Type B pancreatic cell (in vitro differentiated cells): ENCODE results near the gene PARN. TPM values are rescaled to one million over a fixed set of nuclear protein-coding genes. Genes with fewer than 3 reads are reported as not detected.

ENCODE experiments used
- DNase-seq: peaks from one replicate; pipeline ENCODE4 v3.0.0; 2021; ENCODE audit warnings: mixed read lengths; ENCODE audit not compliant: unreplicated experiment; ENCODE audit errors: extremely low spot score
- H3K27ac Mint-ChIP-seq: 2 replicates; pipeline ENCODE4 v1.8.0; 2021; ENCODE audit warnings: mild to moderate bottlenecking, mixed read lengths
- H3K27me3 Mint-ChIP-seq: 2 replicates; pipeline ENCODE4 v1.8.0; 2021; ENCODE audit warnings: mixed read lengths
- H3K36me3 Mint-ChIP-seq: 2 replicates; pipeline ENCODE4 v1.8.0; 2021; ENCODE audit warnings: mixed read lengths
- H3K4me1 Mint-ChIP-seq: one replicate; pipeline ENCODE4 v1.8.0; 2021; ENCODE audit warnings: mixed read lengths; ENCODE audit not compliant: unreplicated experiment
- H3K4me3 Mint-ChIP-seq: 2 replicates; pipeline ENCODE4 v1.8.0; 2021; ENCODE audit warnings: mild to moderate bottlenecking, mixed read lengths
- H3K9me3 Mint-ChIP-seq: 2 replicates; pipeline ENCODE4 v1.8.0; 2021; ENCODE audit warnings: mixed read lengths
- CTCF ChIP-seq: fragments of 200-600 bp; sonication (generic); conservative IDR thresholded peaks from 2 replicates; pipeline ENCODE4 v1.5.0; 2021; ENCODE audit warnings: antibody characterized with exemption, mild to moderate bottlenecking
- total RNA-seq: library from RNA; stranded (reverse); gene quantifications from 2 replicates; pipeline ENCODE4 v1.2.1, GENCODE V29; 2021; ENCODE audit warnings: low replicate concordance

Gene PARN
- total RNA-seq, 1 donor from 2014 or later, result 26.1 TPM

- no peak for DNase-seq
- peaks cover 3% of the 10 kb centered on the region for H3K9me3 Mint-ChIP-seq
- H3K27ac Mint-ChIP-seq, result no peak overlapping the region
- H3K4me3 Mint-ChIP-seq, result no peak overlapping the region
- peaks cover 4% of the 10 kb centered on the region for H3K36me3 Mint-ChIP-seq
- peaks cover 11% of the 10 kb centered on the region for H3K4me1 Mint-ChIP-seq
- no peaks in the 10 kb centered on the region for H3K27me3 Mint-ChIP-seq
- no peak for TF ChIP-seq CTCF
Observed at GRCh38 chr16:14452066-14452465, 178.0 kb downstream of the PARN start.

GRCh38 chr16:14450846-14451245 lies 179.2 kb downstream of the PARN start:
- no peak for TF ChIP-seq CTCF
- Mint-ChIP-seq H3K36me3 (no peaks in the 10 kb centered on the region), H3K4me3 (no peak overlapping the region), H3K9me3 (peaks cover 3% of the 10 kb centered on the region), H3K27me3 (no peaks in the 10 kb centered on the region), H3K27ac (no peak overlapping the region), H3K4me1 (peaks cover 19% of the 10 kb centered on the region)
- no peak for DNase-seq

GRCh38 chr16:14449790-14450480 lies 180.1 kb downstream of the PARN start:
- H3K27me3 Mint-ChIP-seq, result no peaks in the 10 kb centered on the region
- H3K9me3 Mint-ChIP-seq, result peaks cover 3% of the 10 kb centered on the region
- DNase-seq, result no peak
- H3K4me3 Mint-ChIP-seq, result no peak overlapping the region
- no peak overlapping the region for H3K27ac Mint-ChIP-seq
- TF ChIP-seq CTCF, result no peak
- H3K36me3 Mint-ChIP-seq, result peaks cover 4% of the 10 kb centered on the region
- H3K4me1 Mint-ChIP-seq, result peaks cover 24% of the 10 kb centered on the region

- H3K27ac Mint-ChIP-seq, result no peak overlapping the region
- H3K27me3 Mint-ChIP-seq, result no peaks in the 10 kb centered on the region
- H3K4me1 Mint-ChIP-seq, result peaks cover 24% of the 10 kb centered on the region
- no peak overlapping the region for H3K4me3 Mint-ChIP-seq
- peaks cover 4% of the 10 kb centered on the region for H3K36me3 Mint-ChIP-seq
- no peak for TF ChIP-seq CTCF
- no peak for DNase-seq
- peaks cover 3% of the 10 kb centered on the region for H3K9me3 Mint-ChIP-seq
Observed at GRCh38 chr16:14449334-14449733, 180.7 kb downstream of the PARN start.

GRCh38 chr16:14448879-14449278 lies 181.2 kb downstream of the PARN start:
- Mint-ChIP-seq H3K4me3 (no peak overlapping the region), H3K9me3 (peaks cover 3% of the 10 kb centered on the region), H3K36me3 (peaks cover 4% of the 10 kb centered on the region), H3K27ac (no peak overlapping the region), H3K4me1 (peaks cover 24% of the 10 kb centered on the region), H3K27me3 (no peaks in the 10 kb centered on the region)
- TF ChIP-seq CTCF, result no peak
- no peak for DNase-seq

- no peaks in the 10 kb centered on the region for H3K27me3 Mint-ChIP-seq
- no peak for DNase-seq
- no peak overlapping the region for H3K27ac Mint-ChIP-seq
- no peak for TF ChIP-seq CTCF
- peaks cover 4% of the 10 kb centered on the region for H3K36me3 Mint-ChIP-seq
- peaks cover 3% of the 10 kb centered on the region for H3K9me3 Mint-ChIP-seq
- peaks cover 24% of the 10 kb centered on the region for H3K4me1 Mint-ChIP-seq
- no peak overlapping the region for H3K4me3 Mint-ChIP-seq
Observed at GRCh38 chr16:14447783-14448182, 182.3 kb downstream of the PARN start.
